HTERT RPE-1 (cell line): ENCODE measurements around the gene NPPA.
"Not testable (repeated sequence)": the region's sequence is repeated elsewhere in the genome, so short reads cannot be mapped to it uniquely, and the experiment has no call there.

Experiments
- in situ Hi-C: fragments of 300-500 bp; cut with MboI; formaldehyde crosslinking; loops from 4 replicates; pipeline ENCODE4 v1.14.3; 2020; ENCODE audit warnings: low sequenced_read_pairs

The NPPA gene

GRCh38 chr1:11847667-11848372 lies at the start of gene NPPA:
Gene NPPA (minus strand): TSS chr1:11847783. CDS start chr1:11847684, 99 bp downstream.
- in situ Hi-C loops, result no loop called here

GRCh38 chr1:11894501-11894900 lies 46.9 kb upstream of the NPPA start:
- in situ Hi-C loops, result not testable (repeated sequence)

GRCh38 chr1:11893907-11894251 lies 46.3 kb upstream of the NPPA start:
- in situ Hi-C loops, result no loop called here

GRCh38 chr1:11891433-11892186 lies 44.0 kb upstream of the NPPA start:
- in situ Hi-C loops, result no loop called here

GRCh38 chr1:11888877-11889208 lies 41.3 kb upstream of the NPPA start:
- in situ Hi-C loops, result no loop called here

GRCh38 chr1:11888206-11888876 lies 40.8 kb upstream of the NPPA start:
- in situ Hi-C loops, result no loop called here

GRCh38 chr1:11887666-11888007 lies 40.1 kb upstream of the NPPA start:
- in situ Hi-C loops, result no loop called here

- in situ Hi-C loops, result no loop called here
Measured at GRCh38 chr1:11886986-11887665, 39.5 kb upstream of the NPPA start.

- in situ Hi-C loops, result no loop called here
Measured at GRCh38 chr1:11885916-11886315, 38.3 kb upstream of the NPPA start.

- in situ Hi-C loops, result no loop called here
Measured at GRCh38 chr1:11882814-11883538, 35.4 kb upstream of the NPPA start.

GRCh38 chr1:11881749-11882441 lies 34.3 kb upstream of the NPPA start:
- in situ Hi-C loops, result no loop called here

- in situ Hi-C loops, result no loop called here
Measured at GRCh38 chr1:11880911-11881748, 33.5 kb upstream of the NPPA start.

GRCh38 chr1:11880181-11880575 lies 32.6 kb upstream of the NPPA start:
- in situ Hi-C loops, result no loop called here

GRCh38 chr1:11879311-11880180 lies 32.0 kb upstream of the NPPA start:
- in situ Hi-C loops, result no loop called here

GRCh38 chr1:11878891-11879190 lies 31.3 kb upstream of the NPPA start:
- in situ Hi-C loops, result no loop called here

GRCh38 chr1:11878081-11878890 lies 30.7 kb upstream of the NPPA start:
- in situ Hi-C loops, result no loop called here

- in situ Hi-C loops, result no loop called here
Measured at GRCh38 chr1:11877074-11877473, 29.5 kb upstream of the NPPA start.

GRCh38 chr1:11875094-11875493 lies 27.5 kb upstream of the NPPA start:
- in situ Hi-C loops, result no loop called here
